Right lobe of liver (tissue), 4 donors: ENCODE measurements around the gene ASPG.

ENCODE experiments used
- CTCF ChIP-seq, 4 donors: fragments of 200-600 bp in 3 of 4; fragments of 450-650 bp in 1 of 4; IDR thresholded peaks; one replicate each; pipeline versions ENCODE4 v1.5.1 to v1.8.0; 2016 to 2022; ENCODE audit warnings: antibody characterized with exemption in 4 of 4, mild to moderate bottlenecking in 2 of 4
- POLR2A ChIP-seq: fragments of 450-650 bp; IDR thresholded peaks from one replicate; pipeline ENCODE4 v1.6.1; 2017; ENCODE audit warnings: antibody characterized with exemption, mild to moderate bottlenecking
- donor health status: DM: no; HTN: no; CAD: no.
- donor health status: DM: no; HTN: no; CAD: no.
- donor health status: DM: no; HTN: yes; CAD: no.

- TF ChIP-seq CTCF (IDR thresholded peaks at IDR 0.05) = no peak
- no peak for TF ChIP-seq POLR2A
Observed at GRCh38 chr14:104112609-104113571, 27.4 kb downstream of the ASPG start.
